Cardiac fibroblast (primary cell): ENCODE data around the gene LRRC14B.

Experiments used
- DNase-seq, 2 donors: peaks; one replicate each; pipeline versions ENCODE4 v3.0.0 to v3.0.0-alpha.2; 2010; ENCODE audit warnings: low read depth in 2 of 2
- H3K4me3 ChIP-seq, 2 donors: replicated peaks in 1 of 2; 1 replicate in 1 of 2; 2 replicates in 1 of 2; pipeline ENCODE4 v1.5.1; 2011; ENCODE audit warnings: low read depth in 2 of 2, low read length in 2 of 2, mild to moderate bottlenecking in 2 of 2, moderate library complexity in 1 of 2
- TF ChIP-seq, protein P1 (sequence below): IDR thresholded peaks from one replicate; pipeline ENCODE4 v1.5.1; 2011; ENCODE audit warnings: low read depth, mild to moderate bottlenecking, low read length, inconsistent platforms

The LRRC14B gene

GRCh38 chr5:155651-156410 lies 35.5 kb upstream of the LRRC14B start:
- no peak for DNase-seq
- TF ChIP-seq, protein P1, sequence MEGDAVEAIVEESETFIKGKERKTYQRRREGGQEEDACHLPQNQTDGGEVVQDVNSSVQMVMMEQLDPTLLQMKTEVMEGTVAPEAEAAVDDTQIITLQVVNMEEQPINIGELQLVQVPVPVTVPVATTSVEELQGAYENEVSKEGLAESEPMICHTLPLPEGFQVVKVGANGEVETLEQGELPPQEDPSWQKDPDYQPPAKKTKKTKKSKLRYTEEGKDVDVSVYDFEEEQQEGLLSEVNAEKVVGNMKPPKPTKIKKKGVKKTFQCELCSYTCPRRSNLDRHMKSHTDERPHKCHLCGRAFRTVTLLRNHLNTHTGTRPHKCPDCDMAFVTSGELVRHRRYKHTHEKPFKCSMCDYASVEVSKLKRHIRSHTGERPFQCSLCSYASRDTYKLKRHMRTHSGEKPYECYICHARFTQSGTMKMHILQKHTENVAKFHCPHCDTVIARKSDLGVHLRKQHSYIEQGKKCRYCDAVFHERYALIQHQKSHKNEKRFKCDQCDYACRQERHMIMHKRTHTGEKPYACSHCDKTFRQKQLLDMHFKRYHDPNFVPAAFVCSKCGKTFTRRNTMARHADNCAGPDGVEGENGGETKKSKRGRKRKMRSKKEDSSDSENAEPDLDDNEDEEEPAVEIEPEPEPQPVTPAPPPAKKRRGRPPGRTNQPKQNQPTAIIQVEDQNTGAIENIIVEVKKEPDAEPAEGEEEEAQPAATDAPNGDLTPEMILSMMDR, result no peak
- no peak overlapping the region for H3K4me3 ChIP-seq

DNA sequence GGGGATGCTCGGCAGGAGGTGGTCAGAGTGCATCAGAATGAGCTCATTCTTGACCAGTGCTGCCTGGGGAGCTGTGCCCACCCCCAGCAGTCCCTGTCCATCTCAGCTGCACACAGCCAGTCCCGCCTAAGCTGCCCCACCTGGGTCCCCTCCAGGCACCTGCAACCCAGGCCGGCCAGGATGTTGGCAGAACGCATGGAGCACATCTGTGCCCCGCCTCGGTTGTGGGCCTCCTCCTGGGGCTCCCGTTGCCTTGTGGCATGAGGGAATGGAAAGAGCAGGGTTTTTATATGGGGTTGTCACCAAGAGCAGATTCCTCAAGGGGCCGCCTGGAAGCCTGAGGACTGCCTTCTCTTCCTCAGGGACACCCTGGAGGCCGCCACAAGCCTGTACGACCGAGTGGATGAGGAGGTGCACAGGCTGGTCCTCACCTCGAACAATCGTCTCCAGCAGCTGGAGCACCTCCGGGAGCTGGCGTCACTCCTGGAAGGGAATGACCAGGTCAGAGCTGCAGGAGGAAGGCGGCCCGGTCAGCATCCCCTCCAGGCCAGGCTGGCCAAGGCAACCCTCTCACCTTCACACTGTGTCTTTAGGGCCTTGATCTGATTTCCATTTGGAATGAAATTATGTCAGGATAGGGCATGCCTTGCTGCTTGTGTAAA lies 34.8 kb upstream of the LRRC14B start:
- TF ChIP-seq, protein P1, result no peak
- DNase-seq, result no peak
- H3K4me3 ChIP-seq, result no peak overlapping the region

GRCh38 chr5:157126-157715 lies 34.1 kb upstream of the LRRC14B start:
- no peak overlapping the region for H3K4me3 ChIP-seq
- no peak for DNase-seq
- TF ChIP-seq, protein P1, result no peak

- DNase-seq, result no peak
- TF ChIP-seq, protein P1, result no peak
Measured at GRCh38 chr5:157801-158200, 33.5 kb upstream of the LRRC14B start.

GRCh38 chr5:158807-159447 lies 32.4 kb upstream of the LRRC14B start:
- no peak for DNase-seq
- TF ChIP-seq, protein P1, result no peak
- H3K4me3 ChIP-seq, result no peak overlapping the region

More at GRCh38 chr5:157801-158200, 33.5 kb upstream of the LRRC14B start:
- no peak overlapping the region for H3K4me3 ChIP-seq

DNA sequence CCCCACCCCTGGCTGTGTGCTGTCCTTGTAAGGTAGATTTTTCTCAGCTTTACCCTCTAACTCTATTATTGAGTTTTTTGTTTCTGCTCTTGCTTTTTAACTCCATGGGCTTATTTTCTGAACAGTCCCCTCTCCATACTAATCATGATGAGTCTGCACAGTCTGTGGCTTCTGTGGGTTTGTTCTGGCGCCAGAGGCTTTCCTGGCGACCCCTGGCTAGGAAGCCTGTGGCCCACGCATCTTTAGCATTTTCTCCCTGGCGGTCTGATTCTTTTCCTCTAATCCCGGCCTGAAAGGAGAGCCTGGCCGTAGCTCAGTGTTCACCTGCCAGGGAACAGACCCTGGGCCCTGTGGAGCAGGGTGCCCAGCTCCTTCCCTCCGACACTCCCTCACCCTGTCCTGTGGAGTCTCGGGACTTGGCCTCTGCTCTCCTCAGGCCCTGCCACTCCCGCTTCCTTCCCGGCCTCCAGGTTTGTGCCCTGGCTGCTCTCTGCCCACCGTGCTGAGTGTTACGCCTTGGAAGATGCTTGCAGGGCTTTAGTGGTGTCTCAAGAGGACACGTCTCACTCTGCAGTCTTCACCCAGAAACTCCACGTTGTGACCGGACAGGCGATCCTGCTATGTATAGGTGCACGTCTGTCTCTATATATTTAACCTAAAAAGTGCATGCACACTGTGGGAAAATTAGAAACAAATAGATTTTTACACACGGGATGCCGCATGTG lies 31.7 kb upstream of the LRRC14B start:
- TF ChIP-seq, protein P1, result no peak
- peak; percentile 14 to 37 for DNase-seq
- no peak overlapping the region for H3K4me3 ChIP-seq
